Measurements from ENCODE around the gene CD2AP. TPM values are rescaled to one million over a fixed set of nuclear protein-coding genes. Genes with fewer than 3 reads are reported as not detected.
"Not testable (repeated sequence)": the region's sequence is repeated elsewhere in the genome, so short reads cannot be mapped to it uniquely, and the experiment has no call there.

CD2AP gene
- 17.7 TPM for polyA plus RNA-seq (2013, experiment 1 of 2; ENCODE audit: insufficient read length)
- 16.4 TPM for polyA plus RNA-seq (2013, experiment 2 of 2; ENCODE audit: insufficient read length)

GRCh38 chr6:47477497-47478232, at the start of gene CD2AP:
Gene CD2AP, plus strand, starts transcription at chr6:47477789. Its CDS starts 456 bp downstream, at chr6:47478245.
- peak; percentile 84 for DNase-seq

- DNase-seq = no peak
Observed at GRCh38 chr6:47428288-47428687, 49.3 kb upstream of the CD2AP start.

- no peak for DNase-seq
Observed at GRCh38 chr6:47428746-47429664, 48.6 kb upstream of the CD2AP start.

GRCh38 chr6:47434372-47435253, 43.0 kb upstream of the CD2AP start:
- DNase-seq = no peak

- DNase-seq = no peak
Observed at GRCh38 chr6:47435254-47435612, 42.4 kb upstream of the CD2AP start.

GRCh38 chr6:47437592-47437991, 40.0 kb upstream of the CD2AP start:
- DNase-seq = no peak

- DNase-seq = no peak
Observed at GRCh38 chr6:47438481-47439347, 38.9 kb upstream of the CD2AP start.

GRCh38 chr6:47439348-47439668, 38.3 kb upstream of the CD2AP start:
- DNase-seq = no peak

- no peak for DNase-seq
Observed at GRCh38 chr6:47440719-47441118, 36.9 kb upstream of the CD2AP start.

- not testable (repeated sequence) for DNase-seq
Observed at GRCh38 chr6:47444964-47445363, 32.6 kb upstream of the CD2AP start.

- no peak for DNase-seq
Observed at GRCh38 chr6:47446669-47447330, 30.8 kb upstream of the CD2AP start.

- DNase-seq = no peak
Observed at GRCh38 chr6:47447722-47448121, 29.9 kb upstream of the CD2AP start.

GRCh38 chr6:47451162-47451561, 26.4 kb upstream of the CD2AP start:
- no peak for DNase-seq

GRCh38 chr6:47452899-47453298, 24.7 kb upstream of the CD2AP start:
- no peak for DNase-seq

- no peak for DNase-seq
Observed at GRCh38 chr6:47453372-47453936, 24.1 kb upstream of the CD2AP start.

- no peak for DNase-seq
Observed at GRCh38 chr6:47454713-47455396, 22.7 kb upstream of the CD2AP start.

- no peak for DNase-seq
Observed at GRCh38 chr6:47455533-47456209, 21.9 kb upstream of the CD2AP start.

GRCh38 chr6:47456536-47456975, 21.0 kb upstream of the CD2AP start:
- DNase-seq = no peak

GRCh38 chr6:47457370-47457769, 20.2 kb upstream of the CD2AP start:
- DNase-seq = no peak
